ENCODE data around the gene SLC47A2. TPM values are rescaled to one million over a fixed set of nuclear protein-coding genes. Genes with fewer than 3 reads are reported as not detected.

SLC47A2 gene
- total RNA-seq, 1 donor from 2014 or later = 0.74 TPM

DNA sequence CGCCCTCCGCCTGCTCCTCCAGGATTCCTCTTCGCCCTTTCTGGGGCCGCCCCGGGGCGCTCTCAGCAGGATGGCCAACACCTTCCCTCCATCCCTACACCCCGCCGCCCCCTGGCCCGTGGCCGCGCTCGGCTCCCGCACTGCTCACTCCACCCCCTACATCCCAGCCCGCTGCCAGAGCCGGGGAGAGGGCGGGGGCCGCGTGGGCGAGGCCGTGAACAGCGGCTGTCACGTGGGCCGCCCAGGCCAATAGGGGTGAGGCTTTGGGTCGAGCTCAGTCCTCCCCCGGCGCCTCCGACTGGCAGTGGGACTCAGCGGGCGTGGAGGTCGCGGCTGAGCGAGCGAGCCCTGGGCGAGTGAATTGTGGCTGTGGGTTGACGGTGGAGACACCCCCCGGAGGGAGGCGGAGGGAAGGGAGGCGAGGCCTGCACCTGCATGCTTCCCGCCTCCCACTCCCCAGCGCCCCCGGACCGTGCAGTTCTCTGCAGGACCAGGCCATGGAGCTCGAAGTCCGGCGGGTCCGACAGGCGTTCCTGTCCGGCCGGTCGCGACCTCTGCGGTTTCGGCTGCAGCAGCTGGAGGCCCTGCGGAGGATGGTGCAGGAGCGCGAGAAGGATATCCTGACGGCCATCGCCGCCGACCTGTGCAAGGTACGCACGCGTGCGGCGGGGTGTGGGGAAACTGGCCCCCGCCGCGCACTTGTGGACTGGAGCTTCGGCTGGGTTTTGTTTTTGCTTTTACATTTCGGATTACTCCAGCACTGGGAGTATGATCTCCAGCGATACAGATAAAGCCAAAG is 67.7 kb downstream of the SLC47A2 start, which contains the start of gene ALDH3A2:
Gene ALDH3A2 (plus strand): TSS at position 277 of the 799 bp plus-strand sequence. CDS start 221 bp downstream, at position 498.
- Histone ChIP-seq H3K27ac (peak within 1 kb of the TSS; percentile 92), H3K4me3 (peak within 1 kb of the TSS; percentile 74 to 90), H3K27me3 (no peaks in the 10 kb centered on the region), H3K36me3 (peaks cover 0 to 7% of the 10 kb centered on the region in 2 donors), H3K9me3 (no peaks in the 10 kb centered on the region), H3K4me1 (peaks cover 61% of the 10 kb centered on the region)
- intact Hi-C loops (cut with DNase I) = loop anchor here (10.0 kb wide), 1 partner anchor 134 kb away; no protein-coding TSS in a partner anchor
- peak in 1 of 2 donors; percentile 97 for DNase-seq (ENCODE audit: extremely low spot score in 2 of 2)
- peak in 1 of 2 donors; percentile 84 for TF ChIP-seq POLR2A (IDR thresholded peaks at IDR 0.05)
- peak; percentile 84 to 100 for TF ChIP-seq POLR2AphosphoS5 (IDR thresholded peaks at IDR 0.05; ENCODE audit: insufficient read depth in 1 of 2, low read depth in 1 of 2)
- TF ChIP-seq, protein P1, sequence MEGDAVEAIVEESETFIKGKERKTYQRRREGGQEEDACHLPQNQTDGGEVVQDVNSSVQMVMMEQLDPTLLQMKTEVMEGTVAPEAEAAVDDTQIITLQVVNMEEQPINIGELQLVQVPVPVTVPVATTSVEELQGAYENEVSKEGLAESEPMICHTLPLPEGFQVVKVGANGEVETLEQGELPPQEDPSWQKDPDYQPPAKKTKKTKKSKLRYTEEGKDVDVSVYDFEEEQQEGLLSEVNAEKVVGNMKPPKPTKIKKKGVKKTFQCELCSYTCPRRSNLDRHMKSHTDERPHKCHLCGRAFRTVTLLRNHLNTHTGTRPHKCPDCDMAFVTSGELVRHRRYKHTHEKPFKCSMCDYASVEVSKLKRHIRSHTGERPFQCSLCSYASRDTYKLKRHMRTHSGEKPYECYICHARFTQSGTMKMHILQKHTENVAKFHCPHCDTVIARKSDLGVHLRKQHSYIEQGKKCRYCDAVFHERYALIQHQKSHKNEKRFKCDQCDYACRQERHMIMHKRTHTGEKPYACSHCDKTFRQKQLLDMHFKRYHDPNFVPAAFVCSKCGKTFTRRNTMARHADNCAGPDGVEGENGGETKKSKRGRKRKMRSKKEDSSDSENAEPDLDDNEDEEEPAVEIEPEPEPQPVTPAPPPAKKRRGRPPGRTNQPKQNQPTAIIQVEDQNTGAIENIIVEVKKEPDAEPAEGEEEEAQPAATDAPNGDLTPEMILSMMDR (IDR thresholded peaks at IDR 0.05) = peak in 1 of 3 experiments; percentile 7

DNA sequence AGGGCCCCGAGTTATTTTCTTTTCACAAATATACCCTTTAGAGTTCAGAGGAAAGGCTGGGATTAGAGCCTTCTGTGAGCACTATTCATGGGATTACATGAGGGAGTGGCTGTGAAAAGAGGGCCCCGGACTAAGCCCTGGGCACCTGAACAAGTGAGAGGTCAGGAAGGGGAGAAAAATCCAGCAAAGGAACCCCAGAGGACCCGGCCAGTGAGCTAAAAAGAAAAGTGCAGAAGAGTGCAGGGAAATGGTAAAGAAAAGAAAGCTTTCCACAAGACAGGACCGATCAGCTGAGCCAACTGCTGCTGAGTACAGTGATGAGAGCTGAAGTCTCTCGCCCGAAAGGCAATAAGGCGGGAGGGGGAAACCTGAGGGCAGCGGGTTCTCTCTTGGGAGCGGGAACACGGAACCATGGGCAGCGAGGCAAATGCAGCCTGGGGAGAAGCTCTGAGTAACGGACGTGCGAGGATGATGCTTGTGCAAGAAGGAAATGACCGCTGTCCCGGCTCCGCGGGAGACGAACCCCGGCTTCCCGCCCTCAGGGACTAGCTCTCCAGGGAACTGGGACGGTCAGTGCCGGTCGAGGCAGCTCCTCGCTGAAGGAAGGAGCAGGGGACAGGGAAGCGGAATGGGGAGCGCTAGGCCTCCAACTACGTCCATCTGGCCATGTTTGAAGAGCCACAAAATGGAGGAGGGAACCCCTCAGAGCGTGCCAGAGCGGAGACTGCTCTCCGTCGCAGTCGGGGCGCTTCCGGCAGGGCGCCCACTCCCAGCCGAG is 68.5 kb downstream of the SLC47A2 start:
- intact Hi-C loops (cut with DNase I) = loop anchor here (10.0 kb wide), 1 partner anchor 133 kb away; no protein-coding TSS in a partner anchor
- H3K27ac ChIP-seq = peak overlapping the region; percentile 92
- peaks cover 53% of the 10 kb centered on the region for H3K4me1 ChIP-seq
- no peak for TF ChIP-seq POLR2A (IDR thresholded peaks at IDR 0.05)
- no peak for TF ChIP-seq POLR2AphosphoS5 (IDR thresholded peaks at IDR 0.05; ENCODE audit: insufficient read depth in 1 of 2, low read depth in 1 of 2)
- TF ChIP-seq, protein P1 (IDR thresholded peaks at IDR 0.05) = no peak
- H3K4me3 ChIP-seq = peak overlapping the region; percentile 74 to 90
- no peaks in the 10 kb centered on the region for H3K9me3 ChIP-seq
- DNase-seq (ENCODE audit: extremely low spot score in 2 of 2) = peak in 1 of 2 donors; percentile 94
- no peaks in the 10 kb centered on the region for H3K27me3 ChIP-seq
- no peaks in the 10 kb centered on the region for H3K36me3 ChIP-seq

DNA sequence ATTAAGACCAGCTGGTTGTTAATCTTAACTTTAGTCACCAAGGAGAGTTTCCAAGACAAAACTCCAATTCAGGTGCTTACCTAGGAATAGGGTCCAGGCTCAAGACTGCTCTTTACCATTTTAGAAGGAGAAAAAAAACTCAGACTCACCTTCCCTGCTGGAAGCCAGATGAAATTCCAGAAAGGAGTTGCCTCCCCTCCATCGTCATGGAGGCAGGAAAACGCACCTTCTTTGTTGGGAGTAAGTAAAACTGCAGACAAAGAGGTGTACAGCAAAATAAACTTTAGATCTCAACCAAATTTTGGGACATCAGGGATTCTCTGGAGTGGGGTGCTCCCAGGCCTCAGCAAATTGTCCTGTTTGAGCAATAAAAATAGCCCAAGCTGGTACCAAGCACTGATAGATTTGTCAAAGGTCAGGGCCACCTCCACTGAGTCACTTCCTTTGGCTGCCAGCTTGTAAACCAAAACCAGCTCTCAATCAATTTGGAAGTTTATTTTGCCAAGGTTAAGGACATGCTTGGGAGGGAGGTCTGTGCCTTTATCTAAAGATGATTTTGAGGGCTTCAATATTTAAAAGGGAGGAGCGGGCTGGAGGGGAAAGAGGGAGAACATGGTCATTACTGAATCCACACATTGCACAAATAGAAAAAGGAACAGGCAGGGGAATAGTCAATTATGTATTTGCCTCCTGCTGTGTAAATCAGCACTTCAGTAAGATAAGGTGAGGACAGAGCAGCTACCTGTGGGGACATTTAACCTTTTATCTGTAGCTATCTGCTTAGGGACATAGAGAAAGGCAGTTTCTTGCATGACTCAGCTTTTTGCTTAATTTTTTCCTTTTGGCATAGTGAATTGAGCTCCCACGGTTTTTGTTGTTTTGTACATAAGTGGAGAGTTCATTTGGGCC is 69.3 kb downstream of the SLC47A2 start:
- TF ChIP-seq, protein P1 (IDR thresholded peaks at IDR 0.05) = no peak
- TF ChIP-seq POLR2AphosphoS5 (IDR thresholded peaks at IDR 0.05; ENCODE audit: insufficient read depth in 1 of 2, low read depth in 1 of 2) (no peak), POLR2A (IDR thresholded peaks at IDR 0.05) (no peak)
- Histone ChIP-seq H3K36me3 (no peaks in the 10 kb centered on the region), H3K4me3 (peak overlapping the region; percentile 74 to 90), H3K4me1 (peaks cover 46% of the 10 kb centered on the region), H3K9me3 (no peaks in the 10 kb centered on the region), H3K27ac (peak overlapping the region; percentile 92), H3K27me3 (no peaks in the 10 kb centered on the region)
- intact Hi-C loops (cut with DNase I) = loop anchor here (10.0 kb wide), 1 partner anchor 132 kb away; no protein-coding TSS in a partner anchor
- DNase-seq (ENCODE audit: extremely low spot score in 2 of 2) = no peak

DNA sequence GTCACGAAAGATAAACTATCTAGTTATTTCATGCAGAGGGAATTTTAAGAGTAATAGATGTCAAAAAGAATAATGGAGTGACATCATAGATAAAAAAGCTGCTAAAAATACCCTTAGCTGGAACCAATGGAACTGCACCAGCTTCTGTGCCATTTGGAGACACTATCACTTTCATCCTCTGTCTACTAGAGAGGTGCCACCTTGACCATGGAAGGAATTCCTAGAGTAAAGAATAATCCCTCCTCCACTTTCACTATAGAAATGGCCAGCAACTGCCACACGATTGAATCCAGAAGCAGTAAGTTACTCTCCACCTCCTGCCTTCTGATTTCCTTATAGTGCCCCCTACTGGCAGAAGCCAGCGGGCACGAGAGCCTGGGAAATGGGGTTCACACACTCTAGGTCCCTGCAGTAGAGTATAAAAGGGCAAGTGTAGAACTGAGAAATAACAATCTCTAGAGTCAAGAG is 70.6 kb downstream of the SLC47A2 start:
- intact Hi-C loops (cut with DNase I) = loop anchor here (10.0 kb wide), 1 partner anchor 131 kb away; no protein-coding TSS in a partner anchor
- TF ChIP-seq POLR2A (IDR thresholded peaks at IDR 0.05) (no peak), POLR2AphosphoS5 (IDR thresholded peaks at IDR 0.05; ENCODE audit: insufficient read depth in 1 of 2, low read depth in 1 of 2) (no peak)
- TF ChIP-seq, protein P1 (IDR thresholded peaks at IDR 0.05) = peak in 1 of 3 experiments; percentile 4
- Histone ChIP-seq H3K27ac (no peak overlapping the region), H3K4me1 (peaks cover 33% of the 10 kb centered on the region), H3K4me3 (no peak overlapping the region), H3K9me3 (no peaks in the 10 kb centered on the region), H3K27me3 (no peaks in the 10 kb centered on the region), H3K36me3 (no peaks in the 10 kb centered on the region)
- DNase-seq (ENCODE audit: extremely low spot score in 2 of 2) = no peak

Measured in vagina (tissue), 2 donors.